HepG2 (cell line): Measurements from ENCODE around the gene C1orf159. TPM values are rescaled to one million over a fixed set of nuclear protein-coding genes. Genes with fewer than 3 reads are reported as not detected.

Source experiments
- ARID2 ChIP-seq: sonication (generic); formaldehyde crosslinking; IDR thresholded peaks from 2 replicates; pipeline ENCODE4 v1.8.1; 2022; ENCODE audit warnings: mild to moderate bottlenecking, missing genetic modification reagents, borderline replicate concordance
- ATF7 ChIP-seq, 2 experiments: fragments of 450-650 bp in 1 of 2; sonication (generic) in 1 of 2; formaldehyde crosslinking in 1 of 2; IDR thresholded peaks; 2 replicates each; pipeline versions ENCODE4 v1.4.0 to v1.6.1; 2016 to 2020; ENCODE audit warnings: antibody characterized with exemption in 1 of 2, mild to moderate bottlenecking in 1 of 2, missing genetic modification reagents in 1 of 2
- DBP ChIP-seq: sonication (generic); formaldehyde crosslinking; IDR thresholded peaks from 2 replicates; pipeline ENCODE4 v1.4.0; 2020; ENCODE audit warnings: missing genetic modification reagents; ENCODE audit errors: not compliant biosample characterization
- ETV5 ChIP-seq: IDR thresholded peaks from 2 replicates; pipeline ENCODE4 v1.6.1; 2018; ENCODE audit warnings: missing biosample characterization, missing genetic modification reagents, inconsistent platforms, borderline replicate concordance
- HES4 ChIP-seq: sonication (generic); formaldehyde crosslinking; IDR thresholded peaks from 2 replicates; pipeline ENCODE4 v1.9.0; 2021; ENCODE audit warnings: mild to moderate bottlenecking, missing genetic modification reagents, borderline replicate concordance
- NFKBIZ ChIP-seq: IDR thresholded peaks from 2 replicates; pipeline ENCODE4 v1.6.1; 2018; ENCODE audit warnings: missing genetic modification reagents, missing compliant biosample characterization
- PHF8 ChIP-seq: sonication (generic); formaldehyde crosslinking; IDR thresholded peaks from 2 replicates; pipeline ENCODE4 v1.5.0; 2020; ENCODE audit warnings: missing genetic modification reagents
- POGZ ChIP-seq: sonication (generic); formaldehyde crosslinking; IDR thresholded peaks from 2 replicates; pipeline ENCODE4 v1.4.0; 2020; ENCODE audit warnings: mild to moderate bottlenecking, missing genetic modification reagents
- RNF2 ChIP-seq: fragments of 450-650 bp; conservative IDR thresholded peaks from 2 replicates; pipeline ENCODE4 v1.6.1; 2016; ENCODE audit warnings: low read depth
- SRSF9 ChIP-seq: fragments of 200-400 bp; formaldehyde crosslinking; IDR thresholded peaks from 2 replicates; pipeline ENCODE4 v1.6.1; 2018; ENCODE audit warnings: borderline replicate concordance, mild to moderate bottlenecking, low read depth, low read length; ENCODE audit not compliant: insufficient read depth, poor library complexity, severe bottlenecking
- TGIF2 ChIP-seq: IDR thresholded peaks from 2 replicates; pipeline ENCODE4 v1.6.1; 2016; ENCODE audit warnings: control low read depth, missing compliant biosample characterization
- YEATS4 ChIP-seq: sonication (generic); formaldehyde crosslinking; IDR thresholded peaks from 2 replicates; pipeline ENCODE4 v1.4.0; 2020; ENCODE audit warnings: missing genetic modification reagents, borderline replicate concordance
- ZNF230 ChIP-seq: sonication (generic); formaldehyde crosslinking; IDR thresholded peaks from 2 replicates; pipeline ENCODE4 v1.4.0; 2020; ENCODE audit warnings: mild to moderate bottlenecking, missing genetic modification reagents
- ZNF318 ChIP-seq: sonication (generic); formaldehyde crosslinking; IDR thresholded peaks from 2 replicates; pipeline ENCODE4 v1.4.0; 2020; ENCODE audit warnings: mild to moderate bottlenecking, missing genetic modification reagents
- ZNF326 ChIP-seq: sonication (generic); formaldehyde crosslinking; IDR thresholded peaks from 2 replicates; pipeline ENCODE4 v1.4.0; 2020; ENCODE audit warnings: missing genetic modification reagents, borderline replicate concordance
- ZNF331 ChIP-seq: sonication (generic); formaldehyde crosslinking; IDR thresholded peaks from 2 replicates; pipeline ENCODE4 v1.4.0; 2020; ENCODE audit warnings: missing genetic modification reagents
- ZNF354B ChIP-seq: sonication (generic); formaldehyde crosslinking; IDR thresholded peaks from 2 replicates; pipeline ENCODE4 v1.8.0; 2022; ENCODE audit warnings: mild to moderate bottlenecking, missing genetic modification reagents
- ZNF567 ChIP-seq: sonication (generic); formaldehyde crosslinking; IDR thresholded peaks from 2 replicates; pipeline ENCODE4 v1.8.1; 2023; ENCODE audit warnings: mild to moderate bottlenecking, missing genetic modification reagents, borderline replicate concordance
- ZNF569 ChIP-seq: sonication (generic); formaldehyde crosslinking; IDR thresholded peaks from 2 replicates; pipeline ENCODE4 v1.5.0; 2020; ENCODE audit warnings: mild to moderate bottlenecking, missing genetic modification reagents, moderate library complexity, borderline replicate concordance
- polyA plus RNA-seq, 8 experiments: library from polyadenylated mRNA; depleted of rRNA in 3 of 8; stranded (reverse) in 7 of 8; unstranded in 1 of 8; fragments of >200 nt; fragmentation: Illumina TruSeq in 4 of 8; extraction: Trizol in 4 of 8; gene quantifications; 2 replicates each; pipeline versions ENCODE4 v1.2.1 to v1.2.3, GENCODE V29; 2011 to 2016; ENCODE audit warnings: low read depth in 4 of 8, missing spikeins in 1 of 8, mixed read lengths in 1 of 8; ENCODE audit not compliant: insufficient read depth in 1 of 8
- total RNA-seq, 5 experiments: library from RNA; depleted of rRNA; stranded (reverse); fragments of >200 nt; fragmentation: Illumina TruSeq; extraction: Trizol; gene quantifications; 2 replicates each; pipeline ENCODE4 v1.2.3, GENCODE V29; 2016; ENCODE audit warnings: low read depth in 1 of 5
- TF ChIP-seq, protein P1 (sequence below): sonication (generic); formaldehyde crosslinking; IDR thresholded peaks from 2 replicates; pipeline ENCODE4 v1.5.0; 2020; ENCODE audit warnings: missing genetic modification reagents

The C1orf159 gene
- total and polyA plus RNA-seq, 2 of the 13 experiments (the other 11 are each of a cell fraction or from before 2014, with no cell fraction given), result 3.8 to 6.7 TPM

- TF ChIP-seq ZNF318, result 0 out of 2 replicates have a peak, but pooled peaks have one; percentile 34
- TF ChIP-seq DBP (CRISPR knock-in tag), result no peak
- TF ChIP-seq SRSF9, result no peak
- TF ChIP-seq POGZ (CRISPR knock-in tag), result no peak
- no peak for TF ChIP-seq YEATS4
- TF ChIP-seq ZNF567, result no peak
- TF ChIP-seq RNF2, result 0 out of 2 replicates have a peak, but pooled peaks have one; percentile 21
- peak; percentile 61; the same call in 1 of the 2 replicates for TF ChIP-seq ETV5 (CRISPR knock-in tag)
- TF ChIP-seq NFKBIZ (CRISPR knock-in tag), result no peak
- TF ChIP-seq ZNF569 (CRISPR knock-in tag), result no peak
- TF ChIP-seq ZNF230 (CRISPR knock-in tag), result no peak
- no peak for TF ChIP-seq ATF7 (IDR thresholded peaks at IDR 0.05)
- 0 out of 2 replicates have a peak, but pooled peaks have one; percentile 40 for TF ChIP-seq ATF7 (CRISPR knock-in tag; IDR thresholded peaks at IDR 0.05)
- no peak for TF ChIP-seq ZNF331 (CRISPR knock-in tag)
- TF ChIP-seq ZNF326 (CRISPR knock-in tag), result no peak
- TF ChIP-seq TGIF2 (CRISPR knock-in tag), result 0 out of 2 replicates have a peak, but pooled peaks have one; percentile 34
- TF ChIP-seq, protein P1, sequence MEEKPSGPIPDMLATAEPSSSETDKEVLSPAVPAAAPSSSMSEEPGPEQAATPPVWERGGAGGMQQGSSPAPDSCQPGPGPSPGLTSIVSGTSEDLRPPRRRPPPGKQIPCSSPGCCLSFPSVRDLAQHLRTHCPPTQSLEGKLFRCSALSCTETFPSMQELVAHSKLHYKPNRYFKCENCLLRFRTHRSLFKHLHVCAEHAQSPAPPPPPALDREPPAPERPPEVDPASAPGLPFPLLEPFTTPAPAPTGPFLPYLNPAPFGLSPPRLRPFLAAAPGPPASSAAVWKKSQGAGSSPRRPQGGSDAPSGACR (CRISPR knock-in tag), result no peak
- TF ChIP-seq ZNF354B, result no peak
- TF ChIP-seq ARID2 (CRISPR knock-in tag), result no peak
- no peak for TF ChIP-seq HES4
- peak; percentile 26; the same call in 1 of the 2 replicates for TF ChIP-seq PHF8
Measured at GRCh38 chr1:1069056-1069710, 46.7 kb downstream of the C1orf159 start (continued).
